KMS-11 (cell line): Measurements from ENCODE around the gene CFAP161.
"Not testable (repeated sequence)": the region's sequence is repeated elsewhere in the genome, so short reads cannot be mapped to it uniquely, and the experiment has no call there.

ENCODE experiments used
- H2AFZ ChIP-seq: fragments of 200-600 bp; sonication (generic); 2 replicates; pipeline ENCODE4 v1.6.1; 2016; ENCODE audit warnings: antibody characterized with exemption, mixed run types, low read depth
- H3K27ac ChIP-seq: fragments of 200-600 bp; sonication (generic); 2 replicates; pipeline ENCODE4 v1.6.1; 2016; ENCODE audit warnings: mild to moderate bottlenecking, mixed run types
- H3K27me3 ChIP-seq: fragments of 200-600 bp; sonication (generic); 2 replicates; pipeline ENCODE4 v1.6.1; 2017; ENCODE audit warnings: mild to moderate bottlenecking, low read depth, mixed run types, moderate library complexity; ENCODE audit not compliant: insufficient read depth
- H3K36me3 ChIP-seq: fragments of 200-600 bp; sonication (generic); 2 replicates; pipeline ENCODE4 v1.6.1; 2017; ENCODE audit warnings: mild to moderate bottlenecking, mixed run types; ENCODE audit not compliant: insufficient read depth
- H3K4me1 ChIP-seq: fragments of 200-600 bp; sonication (generic); 2 replicates; pipeline ENCODE4 v1.6.1; 2016; ENCODE audit warnings: mild to moderate bottlenecking, low read depth, mixed run types; ENCODE audit not compliant: poor library complexity, severe bottlenecking
- H3K4me2 ChIP-seq: fragments of 200-600 bp; sonication (generic); 2 replicates; pipeline ENCODE4 v1.7.0; 2016; ENCODE audit warnings: mild to moderate bottlenecking, mixed run types
- H3K4me3 ChIP-seq: fragments of 200-600 bp; sonication (generic); IDR thresholded peaks from 2 replicates; pipeline ENCODE4 v1.6.1; 2017; ENCODE audit warnings: low read depth, low read length, mixed read lengths; ENCODE audit not compliant: insufficient read depth
- H3K79me2 ChIP-seq: fragments of 200-600 bp; sonication (generic); 2 replicates; pipeline ENCODE4 v1.6.1; 2016; ENCODE audit warnings: low read depth, mixed run types; ENCODE audit not compliant: insufficient read depth
- H3K9ac ChIP-seq: fragments of 200-600 bp; sonication (generic); 2 replicates; pipeline ENCODE4 v1.6.1; 2016; ENCODE audit warnings: mild to moderate bottlenecking, mixed run types
- H4K20me1 ChIP-seq: fragments of 200-600 bp; sonication (generic); 2 replicates; pipeline ENCODE4 v1.6.1; 2016; ENCODE audit warnings: mild to moderate bottlenecking, mixed run types; ENCODE audit not compliant: insufficient read depth
- CTCF ChIP-seq: fragments of 200-600 bp; sonication (generic); conservative IDR thresholded peaks from 2 replicates; pipeline ENCODE4 v1.6.1; 2017; ENCODE audit warnings: low read depth, mild to moderate bottlenecking, antibody characterized with exemption, low read length, moderate library complexity, mixed read lengths

The CFAP161 gene

GRCh38 chr15:81155375-81156218 lies 21.5 kb downstream of the CFAP161 start:
- Histone ChIP-seq H3K4me2 (no peak overlapping the region), H3K27me3 (no peaks in the 10 kb centered on the region), H3K36me3 (no peaks in the 10 kb centered on the region), H3K4me1 (no peaks in the 10 kb centered on the region), H3K9ac (no peak overlapping the region), H3K27ac (no peak overlapping the region), H3K79me2 (no peaks in the 10 kb centered on the region), H2AFZ (no peak overlapping the region), H3K4me3 (no peak overlapping the region), H4K20me1 (no peaks in the 10 kb centered on the region)
- TF ChIP-seq CTCF, result peak; percentile 57

- Histone ChIP-seq H4K20me1 (no peaks in the 10 kb centered on the region), H3K27ac (no peak overlapping the region), H2AFZ (no peak overlapping the region), H3K79me2 (no peaks in the 10 kb centered on the region), H3K36me3 (no peaks in the 10 kb centered on the region), H3K27me3 (no peaks in the 10 kb centered on the region), H3K4me3 (no peak overlapping the region), H3K9ac (no peak overlapping the region), H3K4me2 (no peak overlapping the region), H3K4me1 (no peaks in the 10 kb centered on the region)
- no peak for TF ChIP-seq CTCF
These were observed 22.3 kb downstream of the CFAP161 start for GRCh38 chr15:81156324-81156723.

- Histone ChIP-seq H3K79me2 (no peaks in the 10 kb centered on the region), H3K27me3 (no peaks in the 10 kb centered on the region), H4K20me1 (no peaks in the 10 kb centered on the region), H3K27ac (no peak overlapping the region), H3K4me2 (no peak overlapping the region), H3K4me3 (no peak overlapping the region), H3K36me3 (no peaks in the 10 kb centered on the region), H3K4me1 (no peaks in the 10 kb centered on the region), H2AFZ (no peak overlapping the region), H3K9ac (no peak overlapping the region)
- TF ChIP-seq CTCF, result no peak
These were observed 23.3 kb downstream of the CFAP161 start for GRCh38 chr15:81157195-81157938.

- Histone ChIP-seq H3K36me3 (no peaks in the 10 kb centered on the region), H3K27ac (no peak overlapping the region), H2AFZ (no peak overlapping the region), H3K4me1 (no peaks in the 10 kb centered on the region), H3K9ac (no peak overlapping the region), H3K27me3 (no peaks in the 10 kb centered on the region), H3K79me2 (no peaks in the 10 kb centered on the region), H3K4me2 (no peak overlapping the region), H4K20me1 (no peaks in the 10 kb centered on the region), H3K4me3 (no peak overlapping the region)
- TF ChIP-seq CTCF, result no peak
These were observed 23.8 kb downstream of the CFAP161 start for GRCh38 chr15:81157939-81158223.

GRCh38 chr15:81158561-81158960 lies 24.5 kb downstream of the CFAP161 start:
- H3K9ac ChIP-seq, H3K4me1 ChIP-seq, H3K27me3 ChIP-seq, H2AFZ ChIP-seq, H3K4me2 ChIP-seq, H3K27ac ChIP-seq, H3K4me3 ChIP-seq, H3K79me2 ChIP-seq, H3K36me3 ChIP-seq, H4K20me1 ChIP-seq: not testable (repeated sequence)
